H1 (cell line): ENCODE results near the gene EPHA1. TPM values are rescaled to one million over a fixed set of nuclear protein-coding genes. Genes with fewer than 3 reads are reported as not detected.

Experiments
- CTCF ChIA-PET: fragments of 300-600 bp; sonication (Branson Sonifier 250); formaldehyde crosslinking; loops from one replicate; lab custom pipeline; 2021; ENCODE audit not compliant: partially characterized antibody; lab: Charles Lee
- POLR2A ChIA-PET: fragments of 300-600 bp; sonication (Branson Sonifier 250); formaldehyde crosslinking; loops from one replicate; lab custom pipeline; 2021; ENCODE audit warnings: inconsistent platforms; ENCODE audit not compliant: partially characterized antibody; lab: Charles Lee
- DNase-seq, 2 experiments: peaks; one replicate each; pipeline versions ENCODE4 v3.0.0 to v3.0.0-alpha.2; 2010 to 2022; ENCODE audit warnings: low spot score in 2 of 2, low read depth in 1 of 2, mixed read lengths in 1 of 2
- FAIRE-seq: peaks from 2 replicates; lab custom pipeline; 2011; peaks lifted over from hg19 to GRCh38; lab: Jason Lieb, UNC
- H2AFZ ChIP-seq: 2 replicates; pipeline ENCODE4 v1.8.1; 2012; ENCODE audit warnings: low read length, inconsistent platforms
- H2AK5ac ChIP-seq: 2 replicates; pipeline ENCODE4 v1.6.1; 2013; ENCODE audit warnings: low read depth, low read length
- H2BK120ac ChIP-seq: replicated peaks from 2 replicates; pipeline ENCODE3; 2013; ENCODE audit warnings: low read depth, low read length, inconsistent platforms
- H2BK12ac ChIP-seq: 2 replicates; pipeline ENCODE4 v1.6.1; 2013; ENCODE audit warnings: low read depth, low read length
- H2BK15ac ChIP-seq: 2 replicates; pipeline ENCODE4 v1.6.1; 2013; ENCODE audit warnings: low read length
- H2BK20ac ChIP-seq: 2 replicates; pipeline ENCODE4 v1.6.1; 2013; ENCODE audit warnings: low read length
- H2BK5ac ChIP-seq: 2 replicates; pipeline ENCODE4 v1.6.1; 2013; ENCODE audit warnings: low read depth, low read length
- H3K14ac ChIP-seq: 2 replicates; pipeline ENCODE4 v1.6.1; 2013; ENCODE audit warnings: inconsistent platforms; ENCODE audit not compliant: insufficient read length
- H3K18ac ChIP-seq: 2 replicates; pipeline ENCODE4 v1.6.1; 2013; ENCODE audit warnings: low read length; ENCODE audit errors: extremely low read depth
- H3K23ac ChIP-seq: 2 replicates; pipeline ENCODE4 v1.6.1; 2013; ENCODE audit warnings: inconsistent platforms; ENCODE audit not compliant: insufficient read length
- H3K23me2 ChIP-seq: 2 replicates; pipeline ENCODE4 v1.6.1; 2013; ENCODE audit warnings: low read depth, low read length
- H3K27ac ChIP-seq: 2 replicates; pipeline ENCODE4 v1.6.1; 2011; ENCODE audit warnings: low read depth, low read length, inconsistent platforms
- H3K27me3 ChIP-seq, 4 experiments: replicated peaks in 1 of 4; 1 replicate in 1 of 4; 2 replicates in 3 of 4; pipeline versions ENCODE4 v1.6.1 to v1.8.1; 2011 to 2013; ENCODE audit warnings: low read length in 3 of 4, mild to moderate bottlenecking in 3 of 4, inconsistent platforms in 2 of 4, mixed read lengths in 2 of 4, moderate library complexity in 1 of 4; ENCODE audit not compliant: control insufficient read depth in 3 of 4, insufficient read depth in 3 of 4; ENCODE audit errors: extremely low read depth in 1 of 4
- H3K36me3 ChIP-seq, 4 experiments: 2 replicates each; pipeline versions ENCODE4 v1.6.1 to v1.8.1; 2011 to 2013; ENCODE audit warnings: mild to moderate bottlenecking in 4 of 4, low read length in 3 of 4, moderate library complexity in 2 of 4, control low read depth in 1 of 4, inconsistent platforms in 1 of 4; ENCODE audit not compliant: insufficient read depth in 4 of 4, control insufficient read depth in 2 of 4
- H3K4ac ChIP-seq: replicated peaks from 2 replicates; pipeline ENCODE3; 2013; ENCODE audit warnings: low read length, low read depth, mixed read lengths, inconsistent platforms; ENCODE audit not compliant: insufficient read length
- H3K4me1 ChIP-seq, 4 experiments: replicated peaks in 1 of 4; 1 replicate in 1 of 4; 2 replicates in 3 of 4; pipeline versions ENCODE4 v1.6.1 to v1.8.1; 2011 to 2013; ENCODE audit warnings: low read length in 3 of 4, inconsistent platforms in 2 of 4, mixed read lengths in 1 of 4; ENCODE audit not compliant: insufficient read depth in 4 of 4, control insufficient read depth in 3 of 4
- H3K4me2 ChIP-seq, 2 experiments: 2 replicates each; pipeline versions ENCODE4 v1.6.1 to v1.8.1; 2011 to 2013; ENCODE audit warnings: low read depth in 2 of 2, low read length in 2 of 2, control low read depth in 1 of 2, inconsistent platforms in 1 of 2, mild to moderate bottlenecking in 1 of 2; ENCODE audit not compliant: insufficient read depth in 1 of 2
- H3K4me3 ChIP-seq, 4 experiments: fragments of 200-600, 300-600 bp in 1 of 4; sonication (generic), shearing (Covaris generic), sonication (Bioruptor Twin) in 1 of 4; 2 replicates each; pipeline versions ENCODE4 v1.5.1 to v1.8.1; 2011 to 2016; ENCODE audit warnings: low read length in 4 of 4, low read depth in 3 of 4, control low read depth in 2 of 4, inconsistent platforms in 2 of 4, mild to moderate bottlenecking in 2 of 4, mixed read lengths in 1 of 4, moderate library complexity in 1 of 4; ENCODE audit not compliant: insufficient read depth in 2 of 4; ENCODE audit errors: extremely low read depth in 1 of 4
- H3K56ac ChIP-seq: replicated peaks from 2 replicates; pipeline ENCODE3; 2013; ENCODE audit warnings: low read depth, mild to moderate bottlenecking, mixed read lengths, low read length, inconsistent platforms; ENCODE audit not compliant: insufficient read length
- H3K79me1 ChIP-seq: 2 replicates; pipeline ENCODE4 v1.6.1; 2013; ENCODE audit warnings: low read depth, low read length, control low read depth
- H3K79me2 ChIP-seq, 2 experiments: 2 replicates each; pipeline versions ENCODE4 v1.6.1 to v1.8.1; 2012 to 2013; ENCODE audit warnings: low read length in 2 of 2, mild to moderate bottlenecking in 2 of 2, inconsistent platforms in 1 of 2; ENCODE audit not compliant: insufficient read depth in 2 of 2, control insufficient read depth in 1 of 2
- H3K9ac ChIP-seq, 4 experiments: replicated peaks in 1 of 4; 1 replicate in 1 of 4; 2 replicates in 3 of 4; pipeline versions ENCODE4 v1.6.1 to v1.8.1; 2011 to 2013; ENCODE audit warnings: low read depth in 3 of 4, low read length in 3 of 4, control low read depth in 2 of 4, mild to moderate bottlenecking in 2 of 4, moderate library complexity in 2 of 4, inconsistent platforms in 1 of 4; ENCODE audit errors: extremely low read depth in 1 of 4
- H3K9me3 ChIP-seq, 2 experiments: 2 replicates each; pipeline versions ENCODE4 v1.6.1 to v1.8.1; 2012 to 2013; ENCODE audit warnings: mild to moderate bottlenecking in 2 of 2, moderate library complexity in 2 of 2, control low read depth in 1 of 2, inconsistent platforms in 1 of 2, low read depth in 1 of 2, low read length in 1 of 2, mixed read lengths in 1 of 2; ENCODE audit not compliant: insufficient read depth in 2 of 2
- H4K20me1 ChIP-seq, 2 experiments: replicated peaks in 1 of 2; 2 replicates each; pipeline versions ENCODE3 to v1.8.1; 2011 to 2013; ENCODE audit warnings: inconsistent platforms in 2 of 2, low read length in 2 of 2, mild to moderate bottlenecking in 1 of 2; ENCODE audit not compliant: insufficient read depth in 2 of 2, control insufficient read depth in 1 of 2
- H4K5ac ChIP-seq: 2 replicates; pipeline ENCODE4 v1.6.1; 2013; ENCODE audit warnings: low read length, low read depth, mixed read lengths, inconsistent platforms; ENCODE audit not compliant: insufficient read length
- H4K8ac ChIP-seq: 2 replicates; pipeline ENCODE4 v1.8.0; 2013; ENCODE audit warnings: mild to moderate bottlenecking, moderate library complexity, low read length, inconsistent platforms; ENCODE audit not compliant: insufficient read depth; ENCODE audit errors: extremely low read depth
- H4K91ac ChIP-seq: replicated peaks from 2 replicates; pipeline ENCODE3; 2013; ENCODE audit warnings: low read length, mixed read lengths, inconsistent platforms; ENCODE audit not compliant: insufficient read length
- BACH1 ChIP-seq: IDR thresholded peaks from 2 replicates; pipeline ENCODE4 v1.6.1; 2012; ENCODE audit warnings: low read length, improper control_type of control experiment
- BRCA1 ChIP-seq: IDR thresholded peaks from 2 replicates; pipeline ENCODE4 v1.6.1; 2012; ENCODE audit warnings: low read depth, low read length, improper control_type of control experiment
- PHF8 ChIP-seq: fragments of 200-600 bp; sonication (generic); conservative IDR thresholded peaks from 2 replicates; pipeline ENCODE4 v1.7.1; 2012; ENCODE audit warnings: low read depth, mild to moderate bottlenecking, inconsistent platforms, low read length, moderate library complexity
- WGBS, 2 experiments: shearing (Covaris generic) in 1 of 2; methylation state at CpG; one replicate each; pipeline versions ENCODE4 v1.1.6 to v1.1.7; 2013 to 2015; ENCODE audit warnings: low lambda C conversion rate in 2 of 2, mixed read lengths in 2 of 2, inconsistent platforms in 1 of 2, low coverage in 1 of 2, missing lambda C conversion rate in 1 of 2; ENCODE audit not compliant: insufficient replicate concordance in 2 of 2, insufficient coverage in 1 of 2, insufficient read length in 1 of 2; ENCODE audit errors: extremely low coverage in 1 of 2, missing lambda C conversion rate in 1 of 2; 5-methylcytosine and 5-hydroxymethylcytosine counted together
- polyA plus RNA-seq, 7 experiments: library from polyadenylated mRNA; depleted of rRNA in 3 of 7; stranded (reverse) in 5 of 7; unstranded in 2 of 7; fragments of >200 nt in 5 of 7; fragments of 200-250 nt in 2 of 7; gene quantifications; 1 replicate in 5 of 7; 2 replicates in 1 of 7; 4 replicates in 1 of 7; pipeline versions ENCODE4 v1.2.1 to v1.2.3, GENCODE V29; 2011 to 2013; ENCODE audit warnings: missing spikeins in 2 of 7, mixed read lengths in 2 of 7
- total RNA-seq: library from RNA; stranded (reverse); fragmentation: NEBNext Ultra II Directional; extraction: Animal tissue kit (Norgen Biotek cat#: 25700); gene quantifications from 2 replicates; pipeline ENCODE4 v1.2.1, GENCODE V29; 2021
- TF ChIP-seq, protein P1 (sequence below): IDR thresholded peaks from 2 replicates; pipeline ENCODE4 v1.6.1; 2012; ENCODE audit warnings: low read length, inconsistent platforms

EPHA1 gene
- total and polyA plus RNA-seq, 2 of the 8 experiments (the other 6 are each of a cell fraction or from before 2014, with no cell fraction given) = 86.5 to 133 TPM

DNA sequence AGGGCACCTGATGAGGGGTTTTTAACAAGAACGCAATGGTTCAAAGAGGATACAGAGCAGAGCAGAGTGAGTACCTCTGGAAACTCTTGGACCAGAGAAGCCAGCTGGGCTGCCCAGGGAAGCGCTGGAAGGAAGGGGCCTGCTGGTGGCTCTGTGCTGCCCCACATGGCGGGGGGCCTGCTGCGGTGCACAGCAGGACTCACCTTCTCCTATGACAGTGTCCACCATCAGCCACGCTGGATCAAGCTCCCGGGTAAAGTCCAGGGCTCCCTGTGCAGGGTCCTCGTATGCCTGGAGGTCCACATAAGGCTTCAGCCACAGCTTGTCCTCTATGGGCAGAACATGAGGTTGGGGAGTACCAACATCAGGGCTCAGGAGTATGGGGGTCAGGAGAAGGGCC, 12.5 kb downstream of the EPHA1 start:
- Histone ChIP-seq H3K4ac (no peak overlapping the region), H3K56ac (no peak overlapping the region), H2BK120ac (no peak overlapping the region), H4K91ac (no peak overlapping the region), H3K9me3 (no peaks in the 10 kb centered on the region), H3K23ac (no peak overlapping the region), H3K4me1 (no peaks in the 10 kb centered on the region), H3K79me2 (peaks cover 0 to 3% of the 10 kb centered on the region in 2 experiments; a peak in 2 of 4 replicates), H3K36me3 (peaks cover 49 to 93% (median 89%) of the 10 kb centered on the region in 4 experiments), H2BK20ac (no peak overlapping the region), H2BK5ac (no peak overlapping the region), H4K5ac (no peak overlapping the region), H3K4me2 (no peak overlapping the region), H2BK15ac (no peak overlapping the region), H4K20me1 (peaks cover 18 to 37% of the 10 kb centered on the region in 2 experiments), H2AK5ac (no peak overlapping the region), H3K18ac (no peak overlapping the region), H3K4me3 (no peak overlapping the region), H3K9ac (no peak overlapping the region), H3K27ac (no peak overlapping the region), H3K27me3 (no peaks in the 10 kb centered on the region), H2BK12ac (no peak overlapping the region), H3K79me1 (peaks cover 2% of the 10 kb centered on the region; the same call in 1 of the 2 replicates), H2AFZ (no peak overlapping the region), H4K8ac (peak overlapping the region; percentile 53; the same call in 1 of the 2 replicates), H3K23me2 (no peaks in the 10 kb centered on the region), H3K14ac (no peak overlapping the region)
- ChIA-PET CTCF (interaction anchor here (1.5 to 23.5 kb wide), 8 partner anchors 8 to 96 kb away, joined by 3 to 359 read pairs (median 14); partner anchors contain the start of genes EPHA1 and ZYX), POLR2A (interaction anchor here (1.2 to 25.2 kb wide), 5 partner anchors 8 to 139 kb away, joined by 3 to 518 read pairs (median 7); partner anchors contain the start of genes EPHA1 and ZYX)
- 73% methylated on average over 7 of the region's 7 CpGs; no CpG with 5 or more reads in 1 of the 2 experiments for WGBS, 2 experiments
- no peak for DNase-seq
- FAIRE-seq = no peak
- TF ChIP-seq BRCA1 (no peak), PHF8 (no peak), BACH1 (no peak)
- TF ChIP-seq, protein P1, sequence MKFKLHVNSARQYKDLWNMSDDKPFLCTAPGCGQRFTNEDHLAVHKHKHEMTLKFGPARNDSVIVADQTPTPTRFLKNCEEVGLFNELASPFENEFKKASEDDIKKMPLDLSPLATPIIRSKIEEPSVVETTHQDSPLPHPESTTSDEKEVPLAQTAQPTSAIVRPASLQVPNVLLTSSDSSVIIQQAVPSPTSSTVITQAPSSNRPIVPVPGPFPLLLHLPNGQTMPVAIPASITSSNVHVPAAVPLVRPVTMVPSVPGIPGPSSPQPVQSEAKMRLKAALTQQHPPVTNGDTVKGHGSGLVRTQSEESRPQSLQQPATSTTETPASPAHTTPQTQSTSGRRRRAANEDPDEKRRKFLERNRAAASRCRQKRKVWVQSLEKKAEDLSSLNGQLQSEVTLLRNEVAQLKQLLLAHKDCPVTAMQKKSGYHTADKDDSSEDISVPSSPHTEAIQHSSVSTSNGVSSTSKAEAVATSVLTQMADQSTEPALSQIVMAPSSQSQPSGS = no peak
